Measurements from ENCODE around the gene FBXW4.

FBXW4 gene

DNA sequence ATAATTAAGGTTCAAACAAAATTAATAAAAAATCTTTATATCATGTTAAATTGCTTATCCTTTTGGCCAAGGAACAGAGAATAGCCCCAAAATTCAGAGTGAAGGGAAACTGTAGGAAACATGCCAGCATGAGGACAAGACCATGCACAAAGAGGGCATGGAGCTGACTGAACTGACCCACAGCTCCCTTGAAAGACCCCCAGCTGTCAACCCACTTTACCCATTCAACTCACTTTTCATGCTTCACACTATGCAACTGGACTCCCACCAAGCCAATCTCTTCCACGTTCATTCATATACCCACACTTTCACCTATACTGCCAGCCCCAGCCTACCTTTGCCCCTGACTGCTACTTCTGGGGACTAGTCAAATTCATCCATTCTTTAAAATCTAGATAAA, 10.2 kb downstream of the FBXW4 start:
- H3K4me2 ChIP-seq, result no peak overlapping the region
- H3K36me3 ChIP-seq (ENCODE audit: insufficient read depth), result no peaks in the 10 kb centered on the region
- H3K4me1 ChIP-seq (ENCODE audit: low read depth, poor library complexity, severe bottlenecking), result peaks cover 16% of the 10 kb centered on the region
- H3K27me3 ChIP-seq (ENCODE audit: insufficient read depth, low read depth), result no peaks in the 10 kb centered on the region
- no peaks in the 10 kb centered on the region for H4K20me1 ChIP-seq (ENCODE audit: insufficient read depth)
- no peak overlapping the region for H3K4me3 ChIP-seq (IDR thresholded peaks at IDR 0.05; ENCODE audit: insufficient read depth, low read depth, low read length)
- H3K79me2 ChIP-seq (ENCODE audit: insufficient read depth, low read depth), result 0 out of 2 replicates have a peak, but pooled peaks cover 2% of the 10 kb centered on the region
- no peak overlapping the region for H3K9ac ChIP-seq
- no peak for TF ChIP-seq CTCF (conservative IDR thresholded peaks at IDR 0.05; ENCODE audit: low read depth, low read length)
- no peak overlapping the region for H3K27ac ChIP-seq
- H2AFZ ChIP-seq (ENCODE audit: low read depth), result no peak overlapping the region

DNA sequence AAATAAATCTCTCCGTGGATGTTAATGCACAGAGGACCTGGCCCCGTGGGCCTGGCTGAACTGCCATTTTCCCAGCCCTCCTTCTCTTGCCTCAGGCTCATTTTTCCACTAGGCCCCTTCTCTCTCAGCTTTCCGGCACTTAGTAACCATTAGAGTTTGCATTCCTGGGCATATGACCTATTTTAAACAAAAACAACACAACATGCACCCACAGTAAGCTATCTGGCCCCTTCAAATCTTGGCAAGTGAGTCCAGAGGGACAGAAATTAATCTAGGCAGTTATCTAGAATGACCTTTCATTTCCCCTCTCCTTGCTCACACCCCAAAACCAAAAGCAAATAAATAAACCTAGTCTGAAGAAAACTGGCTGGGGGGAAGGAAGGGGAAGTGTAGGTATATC, 11.7 kb downstream of the FBXW4 start:
- Histone ChIP-seq H3K27me3 (ENCODE audit: insufficient read depth, low read depth) (no peaks in the 10 kb centered on the region), H3K36me3 (ENCODE audit: insufficient read depth) (no peaks in the 10 kb centered on the region), H3K4me1 (ENCODE audit: low read depth, poor library complexity, severe bottlenecking) (peaks cover 16% of the 10 kb centered on the region), H3K79me2 (ENCODE audit: insufficient read depth, low read depth) (no peaks in the 10 kb centered on the region), H3K9ac (no peak overlapping the region), H2AFZ (ENCODE audit: low read depth) (no peak overlapping the region), H3K4me2 (no peak overlapping the region; the same call in 1 of the 2 replicates), H4K20me1 (ENCODE audit: insufficient read depth) (no peaks in the 10 kb centered on the region), H3K4me3 (IDR thresholded peaks at IDR 0.05; ENCODE audit: insufficient read depth, low read depth, low read length) (no peak overlapping the region), H3K27ac (no peak overlapping the region)
- TF ChIP-seq CTCF (conservative IDR thresholded peaks at IDR 0.05; ENCODE audit: low read depth, low read length), result no peak

- TF ChIP-seq CTCF (conservative IDR thresholded peaks at IDR 0.05; ENCODE audit: low read depth, low read length), result no peak
- Histone ChIP-seq H3K79me2 (ENCODE audit: insufficient read depth, low read depth) (no peaks in the 10 kb centered on the region), H3K4me3 (IDR thresholded peaks at IDR 0.05; ENCODE audit: insufficient read depth, low read depth, low read length) (no peak overlapping the region), H3K4me1 (ENCODE audit: low read depth, poor library complexity, severe bottlenecking) (peaks cover 16% of the 10 kb centered on the region), H3K36me3 (ENCODE audit: insufficient read depth) (no peaks in the 10 kb centered on the region), H3K27ac (no peak overlapping the region), H3K27me3 (ENCODE audit: insufficient read depth, low read depth) (no peaks in the 10 kb centered on the region), H3K9ac (no peak overlapping the region), H2AFZ (ENCODE audit: low read depth) (no peak overlapping the region), H3K4me2 (peak overlapping the region; percentile 16; the same call in 1 of the 2 replicates), H4K20me1 (ENCODE audit: insufficient read depth) (no peaks in the 10 kb centered on the region)
These were observed 12.7 kb downstream of the FBXW4 start for GRCh38 chr10:101682172-101682825.

- H3K79me2 ChIP-seq (ENCODE audit: insufficient read depth, low read depth), result no peaks in the 10 kb centered on the region
- H3K27ac ChIP-seq, result no peak overlapping the region
- H3K4me2 ChIP-seq, result no peak overlapping the region
- H3K4me3 ChIP-seq (IDR thresholded peaks at IDR 0.05; ENCODE audit: insufficient read depth, low read depth, low read length), result no peak overlapping the region
- no peak overlapping the region for H2AFZ ChIP-seq (ENCODE audit: low read depth)
- no peaks in the 10 kb centered on the region for H3K27me3 ChIP-seq (ENCODE audit: insufficient read depth, low read depth)
- no peaks in the 10 kb centered on the region for H4K20me1 ChIP-seq (ENCODE audit: insufficient read depth)
- no peaks in the 10 kb centered on the region for H3K4me1 ChIP-seq (ENCODE audit: low read depth, poor library complexity, severe bottlenecking)
- TF ChIP-seq CTCF (conservative IDR thresholded peaks at IDR 0.05; ENCODE audit: low read depth, low read length), result no peak
- no peaks in the 10 kb centered on the region for H3K36me3 ChIP-seq (ENCODE audit: insufficient read depth)
- no peak overlapping the region for H3K9ac ChIP-seq
These were observed 18.4 kb downstream of the FBXW4 start for GRCh38 chr10:101676565-101676964.

Measured in KMS-11 (cell line).